ENCODE results near the gene TRABD2B.

TRABD2B gene

GRCh38 chr1:48003741-48004531 is 6.8 kb upstream of the TRABD2B start:
- Mint-ChIP-seq H3K4me3 (no peak overlapping the region), H3K27ac (no peak overlapping the region), H3K4me1 (no peaks in the 10 kb centered on the region), H3K9me3 (no peaks in the 10 kb centered on the region), H3K36me3 (no peaks in the 10 kb centered on the region)
- no peak for DNase-seq (ENCODE audit: low spot score in 2 of 2)
- ATAC-seq, result no peak

GRCh38 chr1:48002142-48002541 is 5.0 kb upstream of the TRABD2B start:
- Mint-ChIP-seq H3K4me3 (no peak overlapping the region), H3K4me1 (no peaks in the 10 kb centered on the region), H3K36me3 (no peaks in the 10 kb centered on the region), H3K27ac (no peak overlapping the region), H3K9me3 (no peaks in the 10 kb centered on the region)
- no peak for ATAC-seq
- DNase-seq (ENCODE audit: low spot score in 2 of 2), result no peak

GRCh38 chr1:48001696-48002095 is 4.5 kb upstream of the TRABD2B start:
- Mint-ChIP-seq H3K4me3 (no peak overlapping the region), H3K27ac (no peak overlapping the region), H3K4me1 (no peaks in the 10 kb centered on the region), H3K36me3 (no peaks in the 10 kb centered on the region), H3K9me3 (no peaks in the 10 kb centered on the region)
- ATAC-seq (no peak), DNase-seq (ENCODE audit: low spot score in 2 of 2) (no peak)

- Mint-ChIP-seq H3K4me1 (peaks cover 6% of the 10 kb centered on the region), H3K27ac (no peak overlapping the region), H3K9me3 (no peaks in the 10 kb centered on the region), H3K36me3 (no peaks in the 10 kb centered on the region), H3K4me3 (no peak overlapping the region)
- ATAC-seq (no peak), DNase-seq (ENCODE audit: low spot score in 2 of 2) (no peak)
Measured at GRCh38 chr1:48000883-48001282, 3.7 kb upstream of the TRABD2B start.

- no peak for ATAC-seq
- Mint-ChIP-seq H3K4me1 (peaks cover 8% of the 10 kb centered on the region), H3K36me3 (no peaks in the 10 kb centered on the region), H3K4me3 (no peak overlapping the region), H3K27ac (no peak overlapping the region), H3K9me3 (no peaks in the 10 kb centered on the region)
- DNase-seq (ENCODE audit: low spot score in 2 of 2), result no peak
Measured at GRCh38 chr1:47999097-47999496, 1.9 kb upstream of the TRABD2B start.

- no peak overlapping the region for H3K4me3 Mint-ChIP-seq
- no peak for ATAC-seq
Measured at GRCh38 chr1:47998396-47998990, 1.3 kb upstream of the TRABD2B start.

GRCh38 chr1:47996406-47997226 is 569 bp downstream of the TRABD2B start:
- peaks cover 8% of the 10 kb centered on the region for H3K4me1 Mint-ChIP-seq
- H3K9me3 Mint-ChIP-seq, result no peaks in the 10 kb centered on the region
- H3K27ac Mint-ChIP-seq, result no peak overlapping the region
- H3K36me3 Mint-ChIP-seq, result no peaks in the 10 kb centered on the region
- ATAC-seq (no peak), DNase-seq (ENCODE audit: low spot score in 2 of 2) (no peak)
- H3K4me3 Mint-ChIP-seq, result peak overlapping the region; percentile 55

More at GRCh38 chr1:47998396-47998990, 1.3 kb upstream of the TRABD2B start:
- no peak for DNase-seq (ENCODE audit: low spot score in 2 of 2)
- Mint-ChIP-seq H3K4me1 (peaks cover 8% of the 10 kb centered on the region), H3K9me3 (no peaks in the 10 kb centered on the region), H3K27ac (no peak overlapping the region), H3K36me3 (no peaks in the 10 kb centered on the region)

GRCh38 chr1:47996060-47996405 is 1.2 kb downstream of the TRABD2B start:
- Mint-ChIP-seq H3K4me3 (peak overlapping the region; percentile 55), H3K36me3 (no peaks in the 10 kb centered on the region), H3K4me1 (peaks cover 8% of the 10 kb centered on the region), H3K9me3 (no peaks in the 10 kb centered on the region), H3K27ac (no peak overlapping the region)
- DNase-seq (ENCODE audit: low spot score in 2 of 2) (no peak), ATAC-seq (no peak)

- H3K4me1 Mint-ChIP-seq, result peaks cover 8% of the 10 kb centered on the region
- DNase-seq (ENCODE audit: low spot score in 2 of 2) (no peak), ATAC-seq (no peak)
- H3K27ac Mint-ChIP-seq, result no peak overlapping the region
- H3K4me3 Mint-ChIP-seq, result peak overlapping the region; percentile 55
- no peaks in the 10 kb centered on the region for H3K36me3 Mint-ChIP-seq
- H3K9me3 Mint-ChIP-seq, result no peaks in the 10 kb centered on the region
Measured at GRCh38 chr1:47995306-47996050, 1.7 kb downstream of the TRABD2B start.

GRCh38 chr1:47993881-47994625 is 3.1 kb downstream of the TRABD2B start:
- Mint-ChIP-seq H3K4me1 (peaks cover 8% of the 10 kb centered on the region), H3K27ac (no peak overlapping the region), H3K4me3 (no peak overlapping the region), H3K9me3 (no peaks in the 10 kb centered on the region), H3K36me3 (no peaks in the 10 kb centered on the region)
- no peak for DNase-seq (ENCODE audit: low spot score in 2 of 2)
- ATAC-seq, result no peak

GRCh38 chr1:47993416-47993740 is 3.8 kb downstream of the TRABD2B start:
- no peaks in the 10 kb centered on the region for H3K36me3 Mint-ChIP-seq
- H3K4me3 Mint-ChIP-seq, result no peak overlapping the region
- no peak for DNase-seq (ENCODE audit: low spot score in 2 of 2)
- peaks cover 8% of the 10 kb centered on the region for H3K4me1 Mint-ChIP-seq
- H3K27ac Mint-ChIP-seq, result no peak overlapping the region
- no peaks in the 10 kb centered on the region for H3K9me3 Mint-ChIP-seq
- no peak for ATAC-seq

- Mint-ChIP-seq H3K4me3 (no peak overlapping the region), H3K27ac (no peak overlapping the region), H3K9me3 (no peaks in the 10 kb centered on the region), H3K36me3 (no peaks in the 10 kb centered on the region), H3K4me1 (peaks cover 8% of the 10 kb centered on the region)
- DNase-seq (ENCODE audit: low spot score in 2 of 2), result no peak
- ATAC-seq, result no peak
Measured at GRCh38 chr1:47992720-47993415, 4.3 kb downstream of the TRABD2B start.

- no peak for DNase-seq (ENCODE audit: low spot score in 2 of 2)
- Mint-ChIP-seq H3K4me3 (no peak overlapping the region), H3K4me1 (peaks cover 8% of the 10 kb centered on the region), H3K36me3 (no peaks in the 10 kb centered on the region), H3K27ac (no peak overlapping the region), H3K9me3 (no peaks in the 10 kb centered on the region)
- no peak for ATAC-seq
Measured at GRCh38 chr1:47991673-47992072, 5.5 kb downstream of the TRABD2B start.

GRCh38 chr1:47991187-47991586 is 6.0 kb downstream of the TRABD2B start:
- no peak overlapping the region for H3K27ac Mint-ChIP-seq
- ATAC-seq, result no peak
- no peak overlapping the region for H3K4me3 Mint-ChIP-seq
- H3K36me3 Mint-ChIP-seq, result no peaks in the 10 kb centered on the region
- peaks cover 5% of the 10 kb centered on the region for H3K4me1 Mint-ChIP-seq
- DNase-seq (ENCODE audit: low spot score in 2 of 2), result no peak
- no peaks in the 10 kb centered on the region for H3K9me3 Mint-ChIP-seq
